Fibroblast of lung (primary cell): ENCODE measurements around the gene MRGPRF. TPM values are rescaled to one million over a fixed set of nuclear protein-coding genes. Genes with fewer than 3 reads are reported as not detected.
A peak's percentile ranks its signal among the peaks of the same experiment; 100 is the strongest.

Experiments used
- DNase-seq, 2 donors: peaks; one replicate each; pipeline versions ENCODE4 v3.0.0 to v3.0.0-alpha.2; 2010; ENCODE audit warnings: low read depth in 2 of 2
- H2AFZ ChIP-seq: 2 replicates; pipeline ENCODE4 v1.5.1; 2012; ENCODE audit warnings: low read length, control low read depth, inconsistent platforms
- H3K27ac ChIP-seq: 2 replicates; pipeline ENCODE4 v1.5.1; 2011; ENCODE audit warnings: low read length, control low read depth; ENCODE audit not compliant: insufficient read depth
- H3K27me3 ChIP-seq: 2 replicates; pipeline ENCODE4 v1.5.1; 2011; ENCODE audit warnings: mild to moderate bottlenecking, low read length; ENCODE audit not compliant: control insufficient read depth, insufficient read depth
- H3K36me3 ChIP-seq: 2 replicates; pipeline ENCODE4 v1.5.1; 2011; ENCODE audit warnings: low read length; ENCODE audit not compliant: control insufficient read depth, insufficient read depth
- H3K4me1 ChIP-seq: 2 replicates; pipeline ENCODE4 v1.5.1; 2011; ENCODE audit warnings: low read length; ENCODE audit not compliant: control insufficient read depth, insufficient read depth; ENCODE audit errors: extremely low read depth
- H3K4me2 ChIP-seq: 2 replicates; pipeline ENCODE4 v1.5.1; 2011; ENCODE audit warnings: low read length, control low read depth; ENCODE audit not compliant: insufficient read depth; ENCODE audit errors: extremely low read depth
- H3K4me3 ChIP-seq, 4 experiments: fragments of 200-600 bp in 1 of 4; sonication (generic) in 1 of 4; replicated peaks in 1 of 4; 2 replicates each; pipeline ENCODE4 v1.5.1; 2011 to 2016; ENCODE audit warnings: low read length in 4 of 4, low read depth in 3 of 4, mild to moderate bottlenecking in 3 of 4, control low read depth in 2 of 4, inconsistent platforms in 1 of 4, mixed read lengths in 1 of 4; ENCODE audit not compliant: insufficient read depth in 1 of 4; ENCODE audit errors: control extremely low read depth in 1 of 4
- H3K79me2 ChIP-seq: 2 replicates; pipeline ENCODE4 v1.5.1; 2012; ENCODE audit warnings: mild to moderate bottlenecking, low read length, inconsistent platforms; ENCODE audit not compliant: control insufficient read depth, insufficient read depth
- H3K9ac ChIP-seq: 2 replicates; pipeline ENCODE4 v1.5.1; 2011; ENCODE audit warnings: mild to moderate bottlenecking, low read length, control low read depth; ENCODE audit not compliant: insufficient read depth
- H3K9me3 ChIP-seq: 2 replicates; pipeline ENCODE4 v1.5.1; 2012; ENCODE audit warnings: low read depth, low read length; ENCODE audit not compliant: control insufficient read depth, insufficient read depth
- H4K20me1 ChIP-seq: 2 replicates; pipeline ENCODE4 v1.5.1; 2011; ENCODE audit warnings: low read length; ENCODE audit not compliant: control insufficient read depth, insufficient read depth; ENCODE audit errors: extremely low read depth
- EZH2 ChIP-seq: IDR thresholded peaks from 2 replicates; pipeline ENCODE4 v1.5.1; 2012; ENCODE audit warnings: low read length, control low read depth, mild to moderate bottlenecking; ENCODE audit errors: missing control alignments
- polyA plus RNA-seq, 2 donors: library from polyadenylated mRNA; depleted of rRNA in 1 of 2; stranded (reverse) in 1 of 2; unstranded in 1 of 2; fragments of >200 nt; gene quantifications; 2 replicates each; pipeline ENCODE4 v1.2.1, GENCODE V29; 2011 to 2012; ENCODE audit warnings: missing spikeins in 1 of 2
- total RNA-seq: library from RNA; depleted of rRNA; stranded (reverse); fragments of >200 nt; gene quantifications from 2 replicates; pipeline ENCODE4 v1.2.1, GENCODE V29; 2014
- TF ChIP-seq, protein P1 (sequence below), 2 donors: IDR thresholded peaks in 1 of 2; conservative IDR thresholded peaks in 1 of 2; 1 replicate in 1 of 2; 2 replicates in 1 of 2; pipeline ENCODE4 v1.5.1; 2011 to 2012; ENCODE audit warnings: low read length in 2 of 2, control low read depth in 1 of 2, inconsistent platforms in 1 of 2, low read depth in 1 of 2, mild to moderate bottlenecking in 1 of 2

MRGPRF gene
- total and polyA plus RNA-seq, 2 donors (not counting 1 experiment from before 2014, with no cell fraction given) = 84.2 to 88.1 TPM

DNA sequence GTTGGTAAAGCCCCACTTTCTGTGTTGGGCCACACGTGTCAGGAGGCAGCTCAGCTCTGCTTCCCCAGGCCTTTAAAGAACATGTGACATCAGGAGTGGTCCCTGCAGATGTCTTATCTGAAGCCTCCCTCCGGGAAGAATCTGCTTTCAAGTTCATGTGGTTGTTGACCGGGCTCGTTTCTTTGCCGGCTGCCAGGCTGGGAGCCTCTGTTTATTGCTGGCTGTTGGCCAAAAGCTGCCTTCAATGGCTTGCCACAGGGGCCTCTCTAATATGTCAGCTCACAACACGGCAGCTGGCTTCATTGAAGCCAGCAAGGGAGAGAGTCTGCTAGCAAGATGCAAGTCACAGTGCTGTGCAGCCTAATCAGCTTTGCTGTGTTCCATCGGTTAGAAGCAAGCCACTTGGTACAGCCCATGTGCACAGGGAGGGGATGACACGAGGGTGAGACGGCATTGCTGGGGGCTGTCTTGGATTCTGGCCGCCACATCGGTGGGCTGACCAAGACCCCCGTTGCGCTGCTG, 14.6 kb downstream of the MRGPRF start:
- no peaks in the 10 kb centered on the region for H3K27me3 ChIP-seq
- no peak overlapping the region for H3K9ac ChIP-seq
- no peak overlapping the region for H3K27ac ChIP-seq
- no peaks in the 10 kb centered on the region for H3K79me2 ChIP-seq
- peak; percentile 21 to 69 for DNase-seq
- H3K9me3 ChIP-seq = no peaks in the 10 kb centered on the region
- H2AFZ ChIP-seq = no peak overlapping the region
- H4K20me1 ChIP-seq = no peaks in the 10 kb centered on the region
- no peak overlapping the region for H3K4me3 ChIP-seq
- peaks cover 4% of the 10 kb centered on the region for H3K36me3 ChIP-seq
- H3K4me2 ChIP-seq = no peak overlapping the region
- H3K4me1 ChIP-seq = peaks cover 24% of the 10 kb centered on the region
- TF ChIP-seq EZH2 = no peak
- TF ChIP-seq, protein P1, sequence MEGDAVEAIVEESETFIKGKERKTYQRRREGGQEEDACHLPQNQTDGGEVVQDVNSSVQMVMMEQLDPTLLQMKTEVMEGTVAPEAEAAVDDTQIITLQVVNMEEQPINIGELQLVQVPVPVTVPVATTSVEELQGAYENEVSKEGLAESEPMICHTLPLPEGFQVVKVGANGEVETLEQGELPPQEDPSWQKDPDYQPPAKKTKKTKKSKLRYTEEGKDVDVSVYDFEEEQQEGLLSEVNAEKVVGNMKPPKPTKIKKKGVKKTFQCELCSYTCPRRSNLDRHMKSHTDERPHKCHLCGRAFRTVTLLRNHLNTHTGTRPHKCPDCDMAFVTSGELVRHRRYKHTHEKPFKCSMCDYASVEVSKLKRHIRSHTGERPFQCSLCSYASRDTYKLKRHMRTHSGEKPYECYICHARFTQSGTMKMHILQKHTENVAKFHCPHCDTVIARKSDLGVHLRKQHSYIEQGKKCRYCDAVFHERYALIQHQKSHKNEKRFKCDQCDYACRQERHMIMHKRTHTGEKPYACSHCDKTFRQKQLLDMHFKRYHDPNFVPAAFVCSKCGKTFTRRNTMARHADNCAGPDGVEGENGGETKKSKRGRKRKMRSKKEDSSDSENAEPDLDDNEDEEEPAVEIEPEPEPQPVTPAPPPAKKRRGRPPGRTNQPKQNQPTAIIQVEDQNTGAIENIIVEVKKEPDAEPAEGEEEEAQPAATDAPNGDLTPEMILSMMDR (conservative IDR thresholded peaks at IDR 0.05 in 1 of 2, IDR thresholded peaks at IDR 0.05 in 1 of 2; ENCODE audit: low read depth in 1 of 2, low read length in 2 of 2) = no peak

DNA sequence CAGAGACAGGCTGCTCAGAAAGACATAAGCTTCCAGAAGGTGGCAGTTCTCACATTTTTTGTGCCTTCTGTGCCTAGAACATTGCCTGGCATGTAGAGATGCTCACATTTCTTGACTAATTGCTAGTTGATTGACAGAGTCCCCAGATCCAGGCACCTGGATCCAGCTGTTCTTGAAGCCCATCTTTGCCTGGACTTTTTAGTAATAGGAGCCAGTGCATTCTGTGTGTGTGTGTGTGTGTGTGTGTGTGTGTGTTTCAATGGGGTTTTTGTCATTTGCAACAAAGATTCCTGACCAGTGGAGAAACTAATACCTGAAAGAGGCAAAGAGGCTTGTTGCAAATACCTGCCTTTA, 15.1 kb downstream of the MRGPRF start:
- peaks cover under 1% of the 10 kb centered on the region for H3K36me3 ChIP-seq
- no peaks in the 10 kb centered on the region for H3K79me2 ChIP-seq
- no peak overlapping the region for H3K9ac ChIP-seq
- no peak for DNase-seq
- H3K27me3 ChIP-seq = no peaks in the 10 kb centered on the region
- H3K9me3 ChIP-seq = no peaks in the 10 kb centered on the region
- TF ChIP-seq, protein P1 (conservative IDR thresholded peaks at IDR 0.05 in 1 of 2, IDR thresholded peaks at IDR 0.05 in 1 of 2; ENCODE audit: low read depth in 1 of 2, low read length in 2 of 2) = no peak
- TF ChIP-seq EZH2 = no peak
- peaks cover 23% of the 10 kb centered on the region for H3K4me1 ChIP-seq
- H3K4me2 ChIP-seq = no peak overlapping the region
- H3K4me3 ChIP-seq = no peak overlapping the region
- no peak overlapping the region for H3K27ac ChIP-seq
- H2AFZ ChIP-seq = no peak overlapping the region
- H4K20me1 ChIP-seq = no peaks in the 10 kb centered on the region

DNA sequence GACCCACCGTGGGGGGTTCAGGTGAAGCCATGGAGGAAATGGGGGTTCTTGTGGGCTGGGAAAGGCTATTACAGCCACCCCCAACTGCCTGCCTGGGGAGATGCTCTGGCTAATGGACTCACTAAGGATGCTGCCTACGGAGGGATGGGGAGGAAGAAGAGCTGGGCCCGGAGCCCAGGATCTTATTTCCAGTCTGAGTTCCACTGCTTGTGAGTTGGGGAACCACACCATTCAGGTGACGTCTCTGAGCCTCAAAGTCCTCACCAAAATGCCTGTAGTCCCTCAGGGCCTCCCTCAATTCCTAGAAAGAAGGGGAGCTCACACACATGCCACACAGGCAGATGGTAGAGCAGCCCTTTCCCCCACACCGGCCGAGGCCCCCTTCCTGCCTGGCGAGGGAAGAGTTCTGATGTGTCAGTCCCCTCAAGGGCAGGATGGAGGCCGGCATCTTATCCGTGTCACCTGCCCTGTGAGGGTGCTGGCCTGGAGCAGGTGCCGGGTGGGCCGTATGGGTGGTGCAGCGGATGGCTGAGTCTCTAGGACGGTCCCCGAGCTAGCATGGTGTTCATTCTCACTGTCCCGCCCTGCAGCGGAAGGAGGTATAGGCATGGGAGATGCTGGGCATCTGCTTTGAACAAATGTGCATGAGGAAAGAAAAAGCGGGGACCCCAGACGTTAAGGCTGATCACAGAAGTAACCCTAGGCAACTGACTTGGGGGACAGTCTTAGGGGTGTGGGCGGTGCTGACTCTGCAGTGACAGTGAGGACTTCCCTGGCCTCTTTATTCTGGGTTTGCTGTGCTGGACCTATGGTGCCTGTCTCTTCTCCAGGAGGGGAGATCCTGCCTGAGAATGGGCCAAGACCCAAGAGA, 15.7 kb downstream of the MRGPRF start:
- H3K79me2 ChIP-seq = no peaks in the 10 kb centered on the region
- TF ChIP-seq, protein P1 (conservative IDR thresholded peaks at IDR 0.05 in 1 of 2, IDR thresholded peaks at IDR 0.05 in 1 of 2; ENCODE audit: low read depth in 1 of 2, low read length in 2 of 2) = no peak
- no peak for TF ChIP-seq EZH2
- no peaks in the 10 kb centered on the region for H3K9me3 ChIP-seq
- H3K27ac ChIP-seq = no peak overlapping the region
- H3K36me3 ChIP-seq = no peaks in the 10 kb centered on the region
- no peak overlapping the region for H3K4me2 ChIP-seq
- H3K4me1 ChIP-seq = peaks cover 18% of the 10 kb centered on the region
- no peak overlapping the region for H3K9ac ChIP-seq
- no peak for DNase-seq
- no peak overlapping the region for H3K4me3 ChIP-seq
- no peaks in the 10 kb centered on the region for H3K27me3 ChIP-seq
- H2AFZ ChIP-seq = no peak overlapping the region
- no peaks in the 10 kb centered on the region for H4K20me1 ChIP-seq
